GM12872 (cell line): ENCODE data around the gene PTH2.

Source experiments
- TF ChIP-seq, protein P1 (sequence below): IDR thresholded peaks from 3 replicates; pipeline ENCODE4 v1.5.1; 2011; ENCODE audit warnings: low read depth, mild to moderate bottlenecking, low read length, moderate library complexity; ENCODE audit not compliant: insufficient read depth

PTH2 gene

DNA sequence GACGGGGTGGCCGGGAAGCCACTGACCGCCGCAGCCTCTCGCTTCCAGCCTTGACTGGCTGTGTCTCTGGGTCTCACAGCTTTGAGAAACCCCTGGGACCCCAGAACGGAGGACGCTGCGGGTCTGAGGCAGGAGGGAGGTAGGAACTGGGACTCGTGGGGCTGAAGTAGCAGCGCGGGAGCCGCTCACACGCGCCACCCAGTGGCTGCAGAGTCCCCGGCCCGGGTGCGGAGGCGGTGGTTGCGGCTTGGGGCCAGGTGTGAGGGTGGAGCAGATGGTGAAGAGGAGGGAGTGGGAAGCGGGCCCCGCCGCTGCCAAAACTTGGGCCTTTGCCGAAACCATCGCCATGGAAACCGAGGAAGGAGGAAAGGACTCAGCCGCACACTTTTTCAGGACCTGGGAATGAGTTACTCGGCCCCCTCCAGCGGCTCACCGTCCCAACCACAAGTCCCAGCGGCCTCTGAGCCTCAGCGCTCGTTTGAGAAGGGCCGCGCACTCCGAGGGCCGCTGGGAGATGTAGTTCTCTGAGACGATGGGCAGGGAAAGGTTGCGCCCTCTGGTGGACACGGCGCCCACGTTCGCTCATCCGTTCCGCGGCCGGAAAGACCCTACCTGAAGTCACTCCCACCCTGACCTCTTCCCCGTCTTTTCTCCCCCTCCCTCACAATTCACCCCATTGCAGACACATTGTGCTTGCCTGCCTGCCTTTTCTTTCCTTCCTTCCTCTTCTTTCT lies 20.3 kb upstream of the PTH2 start:
- TF ChIP-seq, protein P1, sequence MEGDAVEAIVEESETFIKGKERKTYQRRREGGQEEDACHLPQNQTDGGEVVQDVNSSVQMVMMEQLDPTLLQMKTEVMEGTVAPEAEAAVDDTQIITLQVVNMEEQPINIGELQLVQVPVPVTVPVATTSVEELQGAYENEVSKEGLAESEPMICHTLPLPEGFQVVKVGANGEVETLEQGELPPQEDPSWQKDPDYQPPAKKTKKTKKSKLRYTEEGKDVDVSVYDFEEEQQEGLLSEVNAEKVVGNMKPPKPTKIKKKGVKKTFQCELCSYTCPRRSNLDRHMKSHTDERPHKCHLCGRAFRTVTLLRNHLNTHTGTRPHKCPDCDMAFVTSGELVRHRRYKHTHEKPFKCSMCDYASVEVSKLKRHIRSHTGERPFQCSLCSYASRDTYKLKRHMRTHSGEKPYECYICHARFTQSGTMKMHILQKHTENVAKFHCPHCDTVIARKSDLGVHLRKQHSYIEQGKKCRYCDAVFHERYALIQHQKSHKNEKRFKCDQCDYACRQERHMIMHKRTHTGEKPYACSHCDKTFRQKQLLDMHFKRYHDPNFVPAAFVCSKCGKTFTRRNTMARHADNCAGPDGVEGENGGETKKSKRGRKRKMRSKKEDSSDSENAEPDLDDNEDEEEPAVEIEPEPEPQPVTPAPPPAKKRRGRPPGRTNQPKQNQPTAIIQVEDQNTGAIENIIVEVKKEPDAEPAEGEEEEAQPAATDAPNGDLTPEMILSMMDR, result peak; percentile 86

DNA sequence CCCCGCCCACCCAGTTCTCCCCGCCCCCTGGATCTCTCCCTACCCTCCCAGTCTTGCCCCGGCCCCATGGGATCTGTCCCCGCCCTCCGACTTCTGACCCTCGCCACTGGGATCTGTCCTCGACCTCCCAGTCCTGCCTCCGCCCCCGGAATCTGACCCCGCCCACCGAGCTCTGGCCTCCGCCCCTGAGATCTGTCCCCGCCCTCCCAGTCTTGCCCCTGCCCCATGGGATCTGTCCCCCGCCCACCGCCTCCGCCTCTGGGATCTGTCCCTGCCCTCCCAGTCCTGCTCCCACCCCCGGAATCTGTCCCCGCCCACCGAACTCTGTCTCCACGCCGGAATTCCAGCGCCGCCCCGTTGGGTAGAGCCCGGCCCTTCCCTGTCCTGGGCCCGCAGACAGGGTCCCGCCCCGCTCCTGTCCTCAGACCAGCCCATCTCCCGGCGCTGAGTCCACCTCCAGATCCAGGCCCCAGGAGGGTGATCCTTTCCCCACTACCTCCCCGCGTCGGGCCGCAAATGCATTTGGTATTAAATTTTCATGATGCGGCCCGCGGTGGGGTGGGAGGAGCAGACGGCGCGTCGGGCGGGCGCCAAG lies 19.6 kb upstream of the PTH2 start:
- TF ChIP-seq, protein P1, result no peak

DNA sequence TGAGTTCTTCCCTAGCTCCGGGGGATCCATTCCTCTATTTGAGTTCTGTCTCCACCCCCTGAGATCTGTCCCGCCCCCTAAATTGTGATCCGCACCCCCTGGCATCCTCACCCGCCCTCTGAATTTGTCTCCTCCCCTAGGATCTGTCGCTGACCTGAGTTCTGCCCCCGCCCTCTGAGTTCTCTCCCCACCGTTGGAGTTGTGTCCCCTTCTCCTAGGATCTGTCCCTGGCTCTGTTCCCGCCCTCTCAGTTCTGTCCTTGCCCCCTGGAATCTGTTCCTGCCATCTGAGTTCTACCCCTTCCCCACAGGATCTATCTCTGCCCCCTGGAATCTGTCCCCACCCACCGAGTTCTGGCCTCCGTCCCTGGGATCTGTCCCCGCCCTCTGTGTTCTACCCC lies 19.1 kb upstream of the PTH2 start:
- TF ChIP-seq, protein P1, result no peak

DNA sequence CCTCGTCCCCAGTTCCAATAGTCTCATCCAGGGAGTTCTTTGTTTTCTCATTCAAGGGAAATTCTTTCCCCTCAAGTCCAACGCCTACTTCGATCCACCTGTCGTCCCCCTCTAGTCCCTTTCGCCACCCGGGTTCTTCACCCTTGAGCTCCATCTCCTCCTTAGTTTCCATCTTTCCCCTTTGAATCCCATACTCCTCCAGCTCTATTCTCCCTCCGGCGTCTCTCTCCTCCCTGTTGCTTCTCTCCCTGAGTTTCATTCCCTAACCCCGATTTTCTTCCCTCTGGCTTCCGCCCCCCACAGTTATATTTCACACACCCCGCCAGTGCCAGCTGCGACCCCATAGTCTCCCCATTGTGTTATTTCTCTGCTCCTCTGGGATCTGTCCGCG lies 18.7 kb upstream of the PTH2 start:
- TF ChIP-seq, protein P1, result no peak

DNA sequence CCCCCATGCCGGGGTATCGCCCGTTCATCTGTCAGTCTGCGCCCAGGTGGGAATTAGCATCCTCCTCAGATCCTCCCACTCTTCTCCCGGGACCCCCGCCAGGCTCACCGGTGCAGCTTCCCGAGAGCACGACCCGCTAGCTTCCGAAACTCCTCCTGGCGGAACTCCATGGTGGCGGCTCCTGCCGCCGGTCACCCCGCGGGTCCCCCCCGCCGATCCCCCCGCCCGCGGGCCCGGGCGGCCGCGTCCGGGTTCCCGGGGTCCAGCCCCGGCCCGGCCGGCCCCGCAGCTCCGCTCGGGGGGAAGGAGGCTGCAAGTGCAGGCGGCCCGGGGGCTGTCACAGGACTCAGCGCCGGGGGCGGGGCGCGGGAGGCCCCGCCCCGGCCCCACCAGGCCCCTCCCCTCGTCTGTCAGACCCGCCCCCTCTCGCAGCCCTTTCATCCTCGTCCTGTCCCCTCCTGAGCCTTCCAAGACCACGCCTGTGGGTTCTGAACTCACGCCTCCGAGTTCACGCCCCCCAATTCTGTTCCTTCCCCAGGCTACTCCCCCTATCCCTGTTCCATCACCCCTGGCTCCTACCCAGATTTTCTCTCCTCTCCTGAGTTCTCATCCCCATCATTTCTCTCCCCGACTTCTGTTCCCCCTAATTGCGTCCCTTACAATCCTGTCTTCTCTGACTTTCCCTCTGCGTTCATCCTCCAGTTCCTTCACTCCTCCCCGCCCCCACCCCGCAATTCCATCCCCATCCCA lies 18.1 kb upstream of the PTH2 start, which contains the start of gene SLC17A7:
Gene SLC17A7, minus strand, starts transcription at position 318 of the 750 bp plus-strand sequence. Its CDS starts 148 bp downstream, at position 170.
- TF ChIP-seq, protein P1, result no peak

DNA sequence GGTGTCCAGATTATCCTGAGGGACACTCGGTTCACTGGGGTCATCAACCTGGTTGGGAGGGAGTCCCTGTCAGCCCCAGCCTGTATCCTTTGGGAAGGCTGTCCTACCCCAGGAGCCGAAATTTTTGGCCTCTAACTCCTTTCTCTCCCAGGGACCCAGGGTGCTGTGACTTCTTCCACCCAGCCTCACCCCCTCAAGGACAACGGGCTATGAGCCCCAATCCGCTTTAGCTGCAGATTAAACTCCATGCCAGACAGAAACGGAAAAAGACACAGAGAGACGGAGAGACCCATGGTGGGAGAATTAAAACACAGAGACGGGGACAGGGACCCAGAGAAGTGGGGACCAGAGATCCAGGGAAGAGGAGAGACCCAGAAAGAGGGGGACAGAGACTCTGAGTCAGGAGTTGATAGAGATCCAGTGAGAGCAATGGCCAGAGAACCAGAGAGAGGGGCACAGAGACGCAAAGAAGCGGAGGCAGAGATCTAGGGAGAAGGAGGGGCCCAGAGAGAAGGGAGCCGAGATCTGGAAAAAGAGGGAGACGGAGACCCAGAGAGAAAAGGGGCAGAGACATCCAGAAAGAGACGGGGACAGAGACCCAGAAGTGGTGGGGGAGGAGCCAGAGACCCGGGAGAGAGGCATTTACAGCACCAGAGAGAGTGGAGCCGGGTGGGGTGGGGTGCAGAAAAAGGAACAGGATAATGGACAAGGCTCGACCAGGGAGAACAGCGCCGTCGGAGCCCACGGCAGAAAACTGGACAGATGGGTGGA lies 17.4 kb upstream of the PTH2 start:
- TF ChIP-seq, protein P1, result no peak

DNA sequence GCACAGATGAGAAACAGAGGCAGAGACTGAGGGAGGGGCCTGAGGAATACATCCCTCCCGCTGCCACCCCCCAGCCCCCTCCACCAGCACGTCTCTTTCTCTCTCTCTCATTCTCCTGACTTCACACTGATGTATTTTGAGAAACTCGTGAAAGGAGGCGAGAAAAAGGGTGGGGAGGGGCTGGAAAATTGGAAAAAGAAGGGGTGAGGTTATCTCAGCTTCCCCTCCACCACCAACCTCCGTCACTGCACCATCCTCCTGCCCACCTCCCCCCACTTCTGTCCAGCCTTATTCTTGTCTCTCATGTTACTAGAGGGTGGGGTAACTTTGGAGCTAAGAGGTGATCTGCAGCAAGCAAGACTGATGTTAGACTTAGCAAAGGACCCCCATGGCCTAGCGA lies 16.6 kb upstream of the PTH2 start:
- TF ChIP-seq, protein P1, result no peak
